ENCODE measurements around the gene SERPINA5. TPM values are rescaled to one million over a fixed set of nuclear protein-coding genes. Genes with fewer than 3 reads are reported as not detected.

Gene SERPINA5
- total RNA-seq, 1 donor from 2014 or later: 7.7 TPM

DNA sequence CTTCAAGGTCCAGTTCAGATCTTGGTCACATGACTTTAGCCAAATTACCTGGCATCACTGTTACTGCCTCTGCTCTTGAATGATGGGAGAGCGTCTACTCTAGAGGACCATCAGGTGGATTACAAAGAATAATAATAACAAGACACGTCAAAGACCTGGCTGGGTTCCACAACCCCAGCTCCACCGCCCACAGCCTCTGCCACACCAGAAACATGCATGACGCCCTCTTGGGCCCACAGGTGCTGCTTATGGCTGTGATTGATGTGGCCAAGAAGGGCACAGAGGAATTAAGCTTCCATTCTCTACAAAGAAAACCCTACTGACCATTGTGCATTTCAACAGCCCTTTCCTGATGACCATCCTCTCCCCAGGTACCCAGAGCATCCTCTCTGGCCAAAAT, 49.2 kb downstream of the SERPINA5 start:
- no peaks in the 10 kb centered on the region for H3K9me3 Mint-ChIP-seq
- no peak for DNase-seq (ENCODE audit: extremely low spot score, unreplicated experiment)
- H3K4me3 Mint-ChIP-seq: no peak overlapping the region
- TF ChIP-seq, protein P1, sequence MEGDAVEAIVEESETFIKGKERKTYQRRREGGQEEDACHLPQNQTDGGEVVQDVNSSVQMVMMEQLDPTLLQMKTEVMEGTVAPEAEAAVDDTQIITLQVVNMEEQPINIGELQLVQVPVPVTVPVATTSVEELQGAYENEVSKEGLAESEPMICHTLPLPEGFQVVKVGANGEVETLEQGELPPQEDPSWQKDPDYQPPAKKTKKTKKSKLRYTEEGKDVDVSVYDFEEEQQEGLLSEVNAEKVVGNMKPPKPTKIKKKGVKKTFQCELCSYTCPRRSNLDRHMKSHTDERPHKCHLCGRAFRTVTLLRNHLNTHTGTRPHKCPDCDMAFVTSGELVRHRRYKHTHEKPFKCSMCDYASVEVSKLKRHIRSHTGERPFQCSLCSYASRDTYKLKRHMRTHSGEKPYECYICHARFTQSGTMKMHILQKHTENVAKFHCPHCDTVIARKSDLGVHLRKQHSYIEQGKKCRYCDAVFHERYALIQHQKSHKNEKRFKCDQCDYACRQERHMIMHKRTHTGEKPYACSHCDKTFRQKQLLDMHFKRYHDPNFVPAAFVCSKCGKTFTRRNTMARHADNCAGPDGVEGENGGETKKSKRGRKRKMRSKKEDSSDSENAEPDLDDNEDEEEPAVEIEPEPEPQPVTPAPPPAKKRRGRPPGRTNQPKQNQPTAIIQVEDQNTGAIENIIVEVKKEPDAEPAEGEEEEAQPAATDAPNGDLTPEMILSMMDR (conservative IDR thresholded peaks at IDR 0.05): no peak
- no peak overlapping the region for H3K27ac Mint-ChIP-seq
- peaks cover 34% of the 10 kb centered on the region for H3K27me3 Mint-ChIP-seq
- H3K36me3 Mint-ChIP-seq: no peaks in the 10 kb centered on the region
- peaks cover 3% of the 10 kb centered on the region for H3K4me1 Mint-ChIP-seq (ENCODE audit: unreplicated experiment)

DNA sequence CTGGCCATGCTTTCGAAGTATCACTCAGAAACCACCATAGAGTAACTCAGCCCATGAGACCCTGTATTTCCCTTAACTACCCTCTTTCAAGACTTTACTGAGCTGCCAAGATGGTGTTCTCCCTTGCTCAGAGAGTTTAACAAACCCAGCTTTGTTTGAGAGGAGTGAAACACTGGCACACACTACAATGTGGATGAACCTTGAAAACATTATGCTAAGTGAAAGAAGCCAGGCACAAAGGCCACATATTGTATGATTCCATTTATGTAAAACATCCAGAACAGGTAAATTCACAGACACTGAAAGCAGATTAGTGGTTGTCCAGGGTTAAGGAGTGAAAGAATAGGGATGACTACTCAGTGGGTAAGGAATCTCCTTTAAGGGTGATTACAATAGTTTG, 49.8 kb downstream of the SERPINA5 start:
- TF ChIP-seq, protein P1 (conservative IDR thresholded peaks at IDR 0.05): no peak
- Mint-ChIP-seq H3K36me3 (no peaks in the 10 kb centered on the region), H3K4me1 (ENCODE audit: unreplicated experiment) (peaks cover 3% of the 10 kb centered on the region), H3K27me3 (peaks cover 34% of the 10 kb centered on the region), H3K27ac (no peak overlapping the region), H3K4me3 (no peak overlapping the region), H3K9me3 (no peaks in the 10 kb centered on the region)
- DNase-seq (ENCODE audit: extremely low spot score, unreplicated experiment): no peak

DNA sequence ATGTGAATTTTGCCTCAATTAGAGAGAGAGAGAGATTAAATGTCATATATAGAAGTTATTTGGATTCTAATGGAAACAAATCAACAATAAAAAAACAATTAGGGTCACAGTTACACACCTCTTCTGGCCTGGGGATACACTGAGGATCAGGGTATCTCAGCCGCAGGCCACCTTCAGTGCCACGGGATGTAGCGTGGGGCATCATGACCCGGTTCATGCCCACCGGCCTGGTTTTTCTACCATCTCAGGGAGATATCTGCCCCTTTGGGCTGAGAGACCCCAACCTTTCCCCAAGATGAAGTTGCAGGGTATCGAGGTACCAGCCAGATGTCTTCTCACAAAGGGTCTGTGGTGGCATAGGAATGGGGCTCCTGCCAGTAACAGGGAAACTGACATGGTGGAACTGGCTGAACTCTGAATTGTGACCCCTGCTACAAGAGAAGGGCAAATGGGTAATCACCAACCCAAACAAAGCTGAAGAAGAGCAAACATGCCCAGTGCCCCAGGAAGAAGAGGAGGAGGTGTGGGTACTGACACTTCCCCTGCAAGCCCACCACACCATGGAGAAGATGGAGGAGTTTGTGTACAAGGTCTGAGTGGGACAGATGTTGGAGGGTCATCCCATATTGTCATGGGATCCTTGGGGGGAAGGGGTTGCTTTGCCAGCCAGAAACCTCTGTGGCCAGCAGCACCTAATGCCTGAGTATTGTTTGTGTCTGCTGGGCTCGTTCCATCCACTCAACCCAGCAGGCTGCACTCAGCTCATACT, 50.5 kb downstream of the SERPINA5 start:
- H3K4me3 Mint-ChIP-seq: no peak overlapping the region
- H3K4me1 Mint-ChIP-seq (ENCODE audit: unreplicated experiment): peaks cover 3% of the 10 kb centered on the region
- no peak overlapping the region for H3K27ac Mint-ChIP-seq
- no peak for DNase-seq (ENCODE audit: extremely low spot score, unreplicated experiment)
- TF ChIP-seq, protein P1 (conservative IDR thresholded peaks at IDR 0.05): no peak
- no peaks in the 10 kb centered on the region for H3K9me3 Mint-ChIP-seq
- H3K36me3 Mint-ChIP-seq: no peaks in the 10 kb centered on the region
- peaks cover 34% of the 10 kb centered on the region for H3K27me3 Mint-ChIP-seq

DNA sequence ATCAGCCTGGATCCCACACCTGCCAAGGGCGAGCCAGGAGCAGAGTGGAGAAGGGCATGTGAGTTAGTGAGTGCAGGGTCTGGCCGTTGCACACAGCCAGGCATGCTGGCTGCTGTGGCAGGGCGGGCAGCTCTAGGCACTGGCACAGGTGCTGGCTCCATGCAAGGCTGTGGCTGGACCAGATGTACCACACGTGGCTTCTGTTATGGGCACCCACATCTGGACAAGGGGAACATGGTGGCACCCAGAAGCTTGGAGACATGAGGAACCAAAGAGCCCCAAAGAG, 51.0 kb downstream of the SERPINA5 start:
- Mint-ChIP-seq H3K9me3 (no peaks in the 10 kb centered on the region), H3K27me3 (peaks cover 28% of the 10 kb centered on the region), H3K36me3 (no peaks in the 10 kb centered on the region), H3K27ac (no peak overlapping the region), H3K4me3 (no peak overlapping the region), H3K4me1 (ENCODE audit: unreplicated experiment) (peaks cover 3% of the 10 kb centered on the region)
- DNase-seq (ENCODE audit: extremely low spot score, unreplicated experiment): no peak
- TF ChIP-seq, protein P1 (conservative IDR thresholded peaks at IDR 0.05): no peak

DNA sequence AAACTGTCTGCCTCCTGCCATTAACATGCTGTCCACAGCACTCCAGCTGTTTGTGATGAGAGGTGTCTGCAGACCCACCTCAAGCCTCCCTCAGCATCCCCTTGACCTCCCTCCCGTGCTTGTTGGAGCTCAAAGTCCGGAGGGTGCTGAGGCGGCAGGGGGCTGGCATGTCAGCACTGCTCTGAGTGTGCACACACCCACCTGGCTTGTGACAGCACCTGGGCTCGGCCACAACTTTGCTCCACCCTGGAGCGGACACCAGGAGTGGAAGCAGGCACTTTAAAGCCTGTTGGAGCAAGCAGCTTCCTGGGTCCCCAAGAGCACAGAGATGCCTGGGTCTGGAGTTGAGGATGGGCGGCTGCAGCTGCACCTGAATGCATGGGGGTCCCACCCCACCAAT, 51.9 kb downstream of the SERPINA5 start:
- H3K4me3 Mint-ChIP-seq: no peak overlapping the region
- H3K9me3 Mint-ChIP-seq: no peaks in the 10 kb centered on the region
- TF ChIP-seq, protein P1 (conservative IDR thresholded peaks at IDR 0.05): no peak
- H3K27me3 Mint-ChIP-seq: peaks cover 26% of the 10 kb centered on the region
- no peak for DNase-seq (ENCODE audit: extremely low spot score, unreplicated experiment)
- H3K4me1 Mint-ChIP-seq (ENCODE audit: unreplicated experiment): peaks cover 3% of the 10 kb centered on the region
- no peaks in the 10 kb centered on the region for H3K36me3 Mint-ChIP-seq
- no peak overlapping the region for H3K27ac Mint-ChIP-seq

Measured in type B pancreatic cell (in vitro differentiated cells).